Tibial nerve (tissue), 4 donors: ENCODE results near the gene HEATR1. TPM values are rescaled to one million over a fixed set of nuclear protein-coding genes. Genes with fewer than 3 reads are reported as not detected.

Experiments used
- DNase-seq, 2 donors: peaks; one replicate each; pipeline ENCODE4 v3.0.0-alpha.2; 2019; ENCODE audit warnings: low spot score in 2 of 2
- H3K27ac ChIP-seq, 4 donors: fragments of 200-600 bp; sonication (generic) in 3 of 4; one replicate each; pipeline ENCODE4 v1.5.1; 2017 to 2019; ENCODE audit warnings: mild to moderate bottlenecking in 1 of 4
- H3K27me3 ChIP-seq, 2 donors: fragments of 200-600 bp; sonication (generic) in 1 of 2; one replicate each; pipeline versions ENCODE4 v1.5.1 to v1.6.0; 2017 to 2019
- H3K36me3 ChIP-seq, 3 donors: fragments of 200-600 bp; sonication (generic); one replicate each; pipeline ENCODE4 v1.5.1; 2018 to 2019
- H3K4me1 ChIP-seq, 4 donors: fragments of 200-600 bp; sonication (generic) in 3 of 4; one replicate each; pipeline ENCODE4 v1.5.1; 2017 to 2019
- H3K4me3 ChIP-seq, 4 donors: fragments of 200-600 bp; sonication (generic) in 3 of 4; one replicate each; pipeline ENCODE4 v1.5.1; 2017 to 2019; ENCODE audit warnings: mild to moderate bottlenecking in 1 of 4, moderate library complexity in 1 of 4
- H3K9me3 ChIP-seq, 4 donors: fragments of 200-600 bp; sonication (generic) in 3 of 4; one replicate each; pipeline ENCODE4 v1.5.1; 2017 to 2019
- EP300 ChIP-seq, 2 donors: sonication (generic); formaldehyde crosslinking; IDR thresholded peaks; one replicate each; pipeline ENCODE4 v1.6.1; 2017; ENCODE audit warnings: antibody characterized with exemption in 2 of 2, mild to moderate bottlenecking in 1 of 2
- POLR2A ChIP-seq, 2 donors: fragments of 450-650 bp; IDR thresholded peaks; one replicate each; pipeline ENCODE4 v1.6.1; 2017; ENCODE audit warnings: antibody characterized with exemption in 2 of 2, mild to moderate bottlenecking in 2 of 2, moderate library complexity in 2 of 2
- WGBS, 2 donors: methylation state at CpG; one replicate each; pipeline ENCODE4 v1.1.5; 2018; 5-methylcytosine and 5-hydroxymethylcytosine counted together
- total RNA-seq, 4 donors: library from RNA; depleted of rRNA; stranded (reverse); fragments of >200 nt; gene quantifications; one replicate each; pipeline ENCODE4 v1.1.0, GENCODE V29; 2016
- TF ChIP-seq, protein P1 (sequence below), 5 experiments: fragments of 200-600 bp in 3 of 5; fragments of 450-650 bp in 2 of 5; sonication (generic) in 3 of 5; IDR thresholded peaks; one replicate each; pipeline ENCODE4 v1.5.1; 2016 to 2019; ENCODE audit warnings: antibody characterized with exemption in 5 of 5, mild to moderate bottlenecking in 3 of 5, moderate library complexity in 2 of 5

Gene HEATR1
- total RNA-seq, 4 donors from 2014 or later = 17.0 to 32.4 (median 19.4) TPM

DNA sequence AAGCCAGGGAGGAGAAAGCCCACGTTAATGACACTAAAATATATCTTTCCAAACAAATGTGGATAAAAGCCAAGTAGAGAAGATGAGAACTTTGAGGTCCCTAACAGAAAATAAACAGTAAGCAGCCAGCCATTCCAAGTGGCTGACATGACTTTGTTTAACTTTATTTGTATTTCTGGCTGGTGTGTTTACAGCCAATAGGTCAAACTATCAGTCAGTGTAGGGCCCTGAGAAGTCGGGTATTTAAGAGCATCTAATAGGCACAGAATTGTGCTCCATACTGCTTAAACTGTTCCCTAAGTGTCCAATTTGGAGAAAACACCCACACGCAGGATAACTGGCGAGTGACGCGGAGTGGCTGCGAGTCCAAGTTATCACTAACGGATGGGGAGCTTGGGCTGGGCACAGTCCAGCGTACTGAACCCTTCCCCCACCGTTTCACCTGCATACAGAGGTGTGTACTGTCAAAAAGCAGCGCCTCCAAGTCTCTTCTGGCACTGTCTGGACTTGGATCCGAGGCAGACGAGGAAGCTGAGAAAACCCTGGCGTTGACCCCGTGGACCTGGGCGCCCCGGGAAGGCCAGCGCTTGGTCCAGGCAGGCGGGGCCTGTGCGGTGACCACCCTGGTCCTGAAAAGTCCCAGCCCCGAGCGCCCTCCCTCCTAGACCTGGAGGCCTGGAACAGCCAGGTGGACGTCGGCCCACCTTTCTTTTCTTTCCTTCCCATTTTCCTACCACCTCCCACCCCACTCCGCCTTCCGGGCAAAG lies 81.2 kb downstream of the HEATR1 start:
- Histone ChIP-seq H3K27me3 (no peaks in the 10 kb centered on the region), H3K36me3 (peaks cover 0 to 24% (median 0%) of the 10 kb centered on the region in 3 donors), H3K27ac (peak overlapping the region; percentile 44 to 94 (median 90)), H3K4me3 (peak overlapping the region; percentile 68 to 98 (median 93)), H3K9me3 (no peaks in the 10 kb centered on the region), H3K4me1 (peaks cover 0 to 17% (median 3%) of the 10 kb centered on the region in 4 donors)
- WGBS, 2 donors = 19 to 29% methylated on average over 26 of the region's 26 CpGs
- DNase-seq = peak in 1 of 2 donors; percentile 7
- TF ChIP-seq EP300 (IDR thresholded peaks at IDR 0.05) (no peak), POLR2A (IDR thresholded peaks at IDR 0.05) (no peak)
- TF ChIP-seq, protein P1, sequence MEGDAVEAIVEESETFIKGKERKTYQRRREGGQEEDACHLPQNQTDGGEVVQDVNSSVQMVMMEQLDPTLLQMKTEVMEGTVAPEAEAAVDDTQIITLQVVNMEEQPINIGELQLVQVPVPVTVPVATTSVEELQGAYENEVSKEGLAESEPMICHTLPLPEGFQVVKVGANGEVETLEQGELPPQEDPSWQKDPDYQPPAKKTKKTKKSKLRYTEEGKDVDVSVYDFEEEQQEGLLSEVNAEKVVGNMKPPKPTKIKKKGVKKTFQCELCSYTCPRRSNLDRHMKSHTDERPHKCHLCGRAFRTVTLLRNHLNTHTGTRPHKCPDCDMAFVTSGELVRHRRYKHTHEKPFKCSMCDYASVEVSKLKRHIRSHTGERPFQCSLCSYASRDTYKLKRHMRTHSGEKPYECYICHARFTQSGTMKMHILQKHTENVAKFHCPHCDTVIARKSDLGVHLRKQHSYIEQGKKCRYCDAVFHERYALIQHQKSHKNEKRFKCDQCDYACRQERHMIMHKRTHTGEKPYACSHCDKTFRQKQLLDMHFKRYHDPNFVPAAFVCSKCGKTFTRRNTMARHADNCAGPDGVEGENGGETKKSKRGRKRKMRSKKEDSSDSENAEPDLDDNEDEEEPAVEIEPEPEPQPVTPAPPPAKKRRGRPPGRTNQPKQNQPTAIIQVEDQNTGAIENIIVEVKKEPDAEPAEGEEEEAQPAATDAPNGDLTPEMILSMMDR (IDR thresholded peaks at IDR 0.05) = no peak

DNA sequence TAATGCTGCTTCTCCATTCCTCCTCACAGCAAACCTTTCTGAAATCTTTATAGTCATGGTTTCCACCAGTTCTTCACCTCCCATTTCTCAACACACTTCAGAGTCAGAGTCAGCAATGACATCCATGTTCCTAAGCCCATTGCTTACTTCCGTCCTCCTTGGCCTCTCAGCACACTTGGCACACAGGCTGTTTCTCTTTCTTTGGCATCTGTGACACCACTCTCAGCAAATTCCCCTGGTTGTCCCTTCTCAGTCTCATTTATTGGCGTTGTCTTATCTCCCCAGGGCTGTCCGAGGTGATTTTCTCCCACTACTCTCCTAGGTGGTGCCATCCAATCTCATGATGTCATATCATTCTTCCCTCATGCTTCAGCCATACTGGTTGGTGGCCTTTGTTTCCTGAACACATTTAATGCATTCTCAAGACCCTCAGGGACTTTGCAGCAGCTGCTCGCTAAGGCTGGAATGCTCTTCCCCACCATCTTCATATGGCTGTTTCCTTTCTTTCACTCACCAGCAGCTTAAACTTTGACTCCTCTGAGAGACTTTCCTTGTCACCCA lies 83.8 kb downstream of the HEATR1 start:
- Histone ChIP-seq H3K27me3 (no peaks in the 10 kb centered on the region), H3K4me3 (no peak overlapping the region), H3K27ac (no peak overlapping the region), H3K4me1 (peaks cover 0 to 17% (median 3%) of the 10 kb centered on the region in 4 donors), H3K36me3 (no peaks in the 10 kb centered on the region), H3K9me3 (no peaks in the 10 kb centered on the region)
- 69 to 75% methylated on average over 4 of the region's 4 CpGs for WGBS, 2 donors
- TF ChIP-seq, protein P1 (IDR thresholded peaks at IDR 0.05) = no peak
- TF ChIP-seq EP300 (IDR thresholded peaks at IDR 0.05) (no peak), POLR2A (IDR thresholded peaks at IDR 0.05) (no peak)
- no peak for DNase-seq

DNA sequence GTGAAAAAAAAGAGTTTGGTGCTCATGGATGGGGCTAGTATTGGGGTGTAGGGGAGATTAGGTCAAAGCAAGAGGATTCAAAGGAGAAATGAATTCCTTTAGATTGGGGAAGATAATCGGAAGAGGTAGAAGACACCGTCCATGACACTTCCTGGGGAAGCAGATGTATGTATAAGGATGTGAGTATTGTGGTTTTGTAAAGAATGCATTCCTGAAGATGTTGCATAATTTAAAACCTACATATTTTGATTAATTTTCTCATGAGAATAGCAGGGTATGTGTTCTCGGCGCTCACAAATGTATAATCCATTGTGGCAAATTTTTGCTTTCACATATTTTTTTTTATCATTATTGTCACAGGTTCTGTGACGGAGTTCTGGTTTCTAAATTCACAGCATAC lies 86.0 kb downstream of the HEATR1 start:
- no peaks in the 10 kb centered on the region for H3K36me3 ChIP-seq
- H3K4me1 ChIP-seq = peaks cover 0 to 7% (median 0%) of the 10 kb centered on the region in 4 donors
- H3K9me3 ChIP-seq = no peaks in the 10 kb centered on the region
- 68 to 73% methylated on average over 5 of the region's 5 CpGs for WGBS, 2 donors
- no peaks in the 10 kb centered on the region for H3K27me3 ChIP-seq
- TF ChIP-seq EP300 (IDR thresholded peaks at IDR 0.05) = no peak
- TF ChIP-seq, protein P1 (IDR thresholded peaks at IDR 0.05) = no peak
- TF ChIP-seq POLR2A (IDR thresholded peaks at IDR 0.05) = no peak
- no peak for DNase-seq
- no peak overlapping the region for H3K27ac ChIP-seq
- no peak overlapping the region for H3K4me3 ChIP-seq

DNA sequence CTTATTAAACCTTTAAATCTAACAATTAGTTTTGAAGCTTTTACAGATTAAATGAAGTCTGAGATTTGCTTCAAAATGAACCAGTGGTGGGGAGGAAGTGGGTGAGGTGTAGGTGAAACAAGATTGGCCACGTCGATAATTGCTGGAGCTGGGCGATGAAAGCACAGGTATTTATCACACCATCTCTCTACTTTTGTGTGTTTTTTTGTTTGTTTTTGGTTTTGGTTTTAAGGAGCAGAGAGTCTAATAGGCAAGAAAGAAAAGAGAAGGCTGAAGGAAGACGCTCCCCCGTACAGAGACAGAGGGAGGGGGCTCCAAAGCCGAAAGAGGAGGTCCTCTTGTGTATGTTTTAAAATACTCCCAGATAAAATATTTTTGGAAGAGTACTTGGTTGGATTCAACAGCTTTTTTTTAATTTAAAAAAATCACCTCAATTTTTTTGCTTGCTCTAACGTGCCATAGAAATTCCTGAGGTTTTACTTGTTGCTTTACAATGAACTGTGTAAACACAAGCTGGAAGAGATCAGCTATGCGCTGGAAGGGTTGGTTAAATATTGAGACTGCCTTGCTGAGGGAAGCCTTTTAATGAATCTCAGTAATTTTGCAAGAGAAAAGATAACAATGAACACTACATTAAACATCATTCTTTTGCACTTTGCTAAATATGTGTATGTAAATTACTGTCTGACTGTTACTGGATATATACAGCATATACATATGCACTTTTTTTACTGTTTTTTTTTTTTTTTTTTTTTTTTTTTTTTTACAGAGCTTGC lies 87.2 kb downstream of the HEATR1 start:
- DNase-seq = no peak
- Histone ChIP-seq H3K4me1 (no peaks in the 10 kb centered on the region), H3K27ac (no peak overlapping the region), H3K36me3 (no peaks in the 10 kb centered on the region), H3K9me3 (no peaks in the 10 kb centered on the region), H3K27me3 (no peaks in the 10 kb centered on the region), H3K4me3 (no peak overlapping the region)
- 42 to 50% methylated on average over 8 of the region's 8 CpGs for WGBS, 2 donors
- TF ChIP-seq, protein P1 (IDR thresholded peaks at IDR 0.05) = no peak
- TF ChIP-seq EP300 (IDR thresholded peaks at IDR 0.05) (no peak), POLR2A (IDR thresholded peaks at IDR 0.05) (no peak)
